SK-N-MC (cell line): ENCODE results near the gene TRIM71.
"Not testable (repeated sequence)": the region's sequence is repeated elsewhere in the genome, so short reads cannot be mapped to it uniquely, and the experiment has no call there.

Experiments used
- EZH2 ChIP-seq: fragments of 200-600 bp; sonication (generic); IDR thresholded peaks from one replicate; pipeline ENCODE4 v1.6.1; 2017; ENCODE audit warnings: antibody characterized with exemption
- FOXP2 ChIP-seq: optimal IDR thresholded peaks from 2 replicates; pipeline ENCODE3; 2011; ENCODE audit warnings: mild to moderate bottlenecking, moderate library complexity; ENCODE audit not compliant: insufficient read depth; ENCODE audit errors: extremely low read length, control extremely low read depth
- POLR2AphosphoS5 ChIP-seq: IDR thresholded peaks from 2 replicates; pipeline ENCODE4 v1.6.1; 2012; ENCODE audit warnings: mild to moderate bottlenecking, low read depth, low read length, borderline replicate concordance

DNA sequence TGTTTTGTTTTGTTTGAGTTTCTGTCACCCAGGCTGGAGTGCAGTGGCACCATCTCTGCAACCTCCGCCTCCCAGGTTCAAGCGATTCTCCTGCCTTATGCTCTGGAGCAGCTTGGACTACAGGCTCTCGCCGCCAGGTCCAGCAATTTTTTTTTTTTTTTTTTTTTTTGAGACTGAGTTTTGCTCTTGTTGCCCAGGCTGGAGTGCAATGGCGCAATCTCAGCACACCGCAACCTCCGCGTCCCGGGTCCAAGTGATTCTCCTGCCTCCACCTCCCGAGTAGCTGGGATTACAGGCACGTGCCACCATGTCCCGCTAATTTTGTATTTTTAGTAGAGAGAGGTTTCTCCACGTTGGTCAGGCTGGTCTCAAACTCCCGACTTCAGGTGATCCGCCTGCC lies 29.2 kb downstream of the TRIM71 start:
- not testable (repeated sequence) for TF ChIP-seq EZH2, POLR2AphosphoS5, FOXP2
